ENCODE data around the gene SERPINB5. TPM values are rescaled to one million over a fixed set of nuclear protein-coding genes. Genes with fewer than 3 reads are reported as not detected.

SERPINB5 gene
- total RNA-seq, 4 donors from 2014 or later, result 298 to 404 (median 337) TPM

GRCh38 chr18:63505566-63506335, 29.0 kb downstream of the SERPINB5 start:
- intact Hi-C loops (cut with DNase I; ENCODE audit: low total_unique reads), result no loop called here
- DNase-seq (ENCODE audit: low spot score in 2 of 2), result no peak
- 36 to 65% methylated on average over 2 of the region's 2 CpGs for WGBS, 2 donors
- H3K4me3 ChIP-seq (ENCODE audit: low read depth, poor library complexity, severe bottlenecking), result no peak overlapping the region
- TF ChIP-seq POLR2A (IDR thresholded peaks at IDR 0.05), result no peak
- TF ChIP-seq, protein P1, sequence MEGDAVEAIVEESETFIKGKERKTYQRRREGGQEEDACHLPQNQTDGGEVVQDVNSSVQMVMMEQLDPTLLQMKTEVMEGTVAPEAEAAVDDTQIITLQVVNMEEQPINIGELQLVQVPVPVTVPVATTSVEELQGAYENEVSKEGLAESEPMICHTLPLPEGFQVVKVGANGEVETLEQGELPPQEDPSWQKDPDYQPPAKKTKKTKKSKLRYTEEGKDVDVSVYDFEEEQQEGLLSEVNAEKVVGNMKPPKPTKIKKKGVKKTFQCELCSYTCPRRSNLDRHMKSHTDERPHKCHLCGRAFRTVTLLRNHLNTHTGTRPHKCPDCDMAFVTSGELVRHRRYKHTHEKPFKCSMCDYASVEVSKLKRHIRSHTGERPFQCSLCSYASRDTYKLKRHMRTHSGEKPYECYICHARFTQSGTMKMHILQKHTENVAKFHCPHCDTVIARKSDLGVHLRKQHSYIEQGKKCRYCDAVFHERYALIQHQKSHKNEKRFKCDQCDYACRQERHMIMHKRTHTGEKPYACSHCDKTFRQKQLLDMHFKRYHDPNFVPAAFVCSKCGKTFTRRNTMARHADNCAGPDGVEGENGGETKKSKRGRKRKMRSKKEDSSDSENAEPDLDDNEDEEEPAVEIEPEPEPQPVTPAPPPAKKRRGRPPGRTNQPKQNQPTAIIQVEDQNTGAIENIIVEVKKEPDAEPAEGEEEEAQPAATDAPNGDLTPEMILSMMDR (IDR thresholded peaks at IDR 0.05), result no peak

DNA sequence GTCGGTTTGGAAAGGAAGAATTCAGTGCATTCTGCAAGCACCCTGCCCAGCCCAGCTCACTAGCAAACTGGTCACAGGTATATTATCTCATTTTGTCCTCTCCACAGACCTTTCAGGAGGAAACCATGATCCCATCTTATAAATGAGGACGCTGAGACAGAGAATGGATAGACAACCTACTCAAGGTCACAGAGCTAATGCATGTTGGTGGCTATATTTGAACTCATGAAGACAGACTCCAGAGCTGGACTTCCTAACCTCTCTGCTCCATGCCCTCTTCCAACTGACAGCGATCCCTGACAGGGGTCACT, 29.5 kb downstream of the SERPINB5 start:
- no peak overlapping the region for H3K4me3 ChIP-seq (ENCODE audit: low read depth, poor library complexity, severe bottlenecking)
- intact Hi-C loops (cut with DNase I; ENCODE audit: low total_unique reads), result no loop called here
- 78 to 81% methylated on average over 3 of the region's 3 CpGs for WGBS, 2 donors
- no peak for DNase-seq (ENCODE audit: low spot score in 2 of 2)
- TF ChIP-seq, protein P1 (IDR thresholded peaks at IDR 0.05), result no peak
- no peak for TF ChIP-seq POLR2A (IDR thresholded peaks at IDR 0.05)

GRCh38 chr18:63508596-63508995, 31.8 kb downstream of the SERPINB5 start:
- intact Hi-C loops (cut with DNase I; ENCODE audit: low total_unique reads), result no loop called here
- TF ChIP-seq, protein P1 (IDR thresholded peaks at IDR 0.05), result no peak
- TF ChIP-seq POLR2A (IDR thresholded peaks at IDR 0.05), result no peak
- no peak for DNase-seq (ENCODE audit: low spot score in 2 of 2)
- H3K4me3 ChIP-seq (ENCODE audit: low read depth, poor library complexity, severe bottlenecking), result no peak overlapping the region
- 12 to 14% methylated on average over 3 of the region's 3 CpGs for WGBS, 2 donors

DNA sequence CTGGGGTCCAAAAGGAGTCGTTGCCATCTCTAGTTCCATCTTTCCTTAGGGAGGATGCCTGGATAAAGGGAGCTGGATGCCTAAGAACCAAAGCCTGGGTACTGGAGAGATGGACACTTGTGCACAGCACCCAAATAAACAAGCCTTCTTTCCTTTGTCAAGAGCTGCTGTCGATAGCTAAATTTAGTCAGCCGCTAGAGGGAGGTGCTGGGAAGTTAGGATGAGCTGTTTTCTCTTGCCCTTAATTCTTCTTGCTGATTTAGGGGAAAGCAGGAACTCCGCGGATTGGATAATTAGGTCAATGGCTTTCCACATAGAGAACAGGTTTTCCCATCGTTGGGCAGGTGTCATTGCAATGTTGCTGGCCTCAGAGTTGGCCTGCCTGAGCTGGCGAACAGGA, 34.5 kb downstream of the SERPINB5 start:
- DNase-seq (ENCODE audit: low spot score in 2 of 2), result no peak
- no peak overlapping the region for H3K4me3 ChIP-seq (ENCODE audit: low read depth, poor library complexity, severe bottlenecking)
- intact Hi-C loops (cut with DNase I; ENCODE audit: low total_unique reads), result no loop called here
- TF ChIP-seq, protein P1 (IDR thresholded peaks at IDR 0.05), result no peak
- no peak for TF ChIP-seq POLR2A (IDR thresholded peaks at IDR 0.05)
- WGBS, 2 donors, result 18 to 34% methylated on average over 7 of the region's 7 CpGs

DNA sequence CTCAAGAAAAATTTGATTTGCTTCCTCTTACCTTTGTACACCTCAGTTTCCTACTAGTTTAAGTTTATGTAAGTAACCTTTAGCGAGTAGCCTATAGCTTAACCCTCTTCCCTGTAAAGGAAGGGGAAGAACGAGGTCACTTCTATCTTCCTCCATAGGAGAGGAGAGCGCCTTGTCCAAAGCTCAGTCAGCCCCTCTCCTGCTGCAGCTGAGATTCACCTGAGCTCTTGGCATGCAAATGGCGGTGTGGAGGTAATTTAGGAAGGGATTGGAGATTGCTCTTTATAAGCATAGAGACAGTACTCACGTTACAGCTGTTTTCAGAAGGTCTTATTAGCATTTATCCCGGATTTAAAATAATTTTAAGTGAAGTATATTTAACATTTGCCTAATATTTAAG, 37.6 kb downstream of the SERPINB5 start:
- TF ChIP-seq POLR2A (IDR thresholded peaks at IDR 0.05), result no peak
- TF ChIP-seq, protein P1 (IDR thresholded peaks at IDR 0.05), result no peak
- DNase-seq (ENCODE audit: low spot score in 2 of 2), result no peak
- intact Hi-C loops (cut with DNase I; ENCODE audit: low total_unique reads), result no loop called here
- WGBS, 2 donors, result 79 to 85% methylated on average over 6 of the region's 6 CpGs
- no peak overlapping the region for H3K4me3 ChIP-seq (ENCODE audit: low read depth, poor library complexity, severe bottlenecking)
